EL (cell line): Measurements from ENCODE around the gene PDCL2.

Experiments
- DNase-seq: peaks from one replicate; pipeline ENCODE4 v3.0.0-alpha.2; 2016

Gene PDCL2

DNA sequence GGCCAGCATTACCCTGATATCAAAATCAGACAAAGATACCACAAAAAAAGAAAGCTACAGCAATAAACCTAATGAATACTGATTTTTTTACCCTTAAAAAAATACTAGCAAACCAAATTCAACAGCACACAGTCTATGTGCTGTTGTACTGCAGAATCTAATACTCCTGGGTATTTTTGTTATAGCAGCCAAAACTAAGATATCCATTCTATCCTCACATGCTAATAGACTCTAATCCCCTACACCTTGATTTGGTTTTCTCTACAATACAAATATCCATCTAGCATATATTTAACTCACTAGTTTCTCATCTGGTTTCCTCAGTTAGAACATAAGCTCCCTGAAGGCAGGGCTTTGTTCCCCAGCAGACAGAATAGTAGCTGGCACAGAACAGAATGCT lies 57.7 kb downstream of the PDCL2 start:
- no peak for DNase-seq

DNA sequence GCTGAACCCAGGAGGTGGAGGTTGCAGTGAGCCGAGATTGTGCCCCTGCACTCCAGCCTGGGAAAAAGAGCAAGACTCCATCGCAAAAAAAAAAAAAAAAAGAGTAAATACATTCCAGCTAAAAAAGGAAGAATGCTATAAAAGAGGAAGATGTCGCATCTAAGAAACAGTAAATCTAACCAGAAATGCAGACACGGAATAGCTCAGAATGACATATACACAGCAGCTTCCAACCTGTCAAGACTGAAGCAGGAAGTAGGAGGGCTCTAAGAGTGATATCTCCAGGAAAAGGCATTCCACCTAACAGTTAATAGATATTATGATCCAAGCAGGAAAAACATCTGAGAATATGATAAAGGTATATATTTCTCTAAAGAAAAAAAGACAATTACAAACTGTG lies 61.4 kb downstream of the PDCL2 start:
- no peak for DNase-seq

DNA sequence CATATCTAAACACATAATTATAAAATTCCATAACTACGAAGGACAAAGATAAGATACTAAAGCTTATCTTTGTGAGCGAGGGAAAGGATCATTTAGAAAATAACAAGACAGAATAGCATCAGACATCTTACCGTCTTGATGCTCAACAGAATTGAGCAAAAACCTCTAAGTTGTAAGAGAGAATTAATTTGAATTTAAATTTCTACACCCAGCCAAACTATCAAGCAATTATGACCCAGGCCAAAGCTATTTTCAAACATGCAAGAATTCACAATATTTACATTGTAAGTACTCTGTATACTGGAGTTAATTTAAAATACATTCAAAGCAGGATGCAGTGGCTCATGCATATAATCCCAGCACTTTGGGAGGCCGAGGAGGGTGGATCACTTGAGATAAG lies 61.9 kb downstream of the PDCL2 start:
- no peak for DNase-seq

DNA sequence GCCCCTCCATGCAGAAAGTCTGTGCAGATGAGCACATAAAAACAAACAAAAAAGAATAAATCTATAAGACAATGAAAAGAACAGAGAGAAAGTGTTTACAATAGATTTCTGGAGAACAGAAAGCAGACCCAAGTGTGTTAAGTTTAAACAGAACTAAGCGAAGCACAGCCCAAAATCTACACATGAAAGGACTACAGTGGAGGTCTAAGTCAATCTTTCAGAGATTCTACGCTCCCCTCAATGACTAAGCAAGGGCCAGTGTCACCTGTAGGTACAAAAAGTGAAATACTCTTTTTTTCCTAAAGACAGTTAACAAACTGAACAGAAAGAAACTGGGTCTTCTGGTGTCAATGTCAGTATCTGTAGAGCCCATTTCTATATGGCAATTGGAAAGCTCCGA lies 63.6 kb downstream of the PDCL2 start:
- no peak for DNase-seq

DNA sequence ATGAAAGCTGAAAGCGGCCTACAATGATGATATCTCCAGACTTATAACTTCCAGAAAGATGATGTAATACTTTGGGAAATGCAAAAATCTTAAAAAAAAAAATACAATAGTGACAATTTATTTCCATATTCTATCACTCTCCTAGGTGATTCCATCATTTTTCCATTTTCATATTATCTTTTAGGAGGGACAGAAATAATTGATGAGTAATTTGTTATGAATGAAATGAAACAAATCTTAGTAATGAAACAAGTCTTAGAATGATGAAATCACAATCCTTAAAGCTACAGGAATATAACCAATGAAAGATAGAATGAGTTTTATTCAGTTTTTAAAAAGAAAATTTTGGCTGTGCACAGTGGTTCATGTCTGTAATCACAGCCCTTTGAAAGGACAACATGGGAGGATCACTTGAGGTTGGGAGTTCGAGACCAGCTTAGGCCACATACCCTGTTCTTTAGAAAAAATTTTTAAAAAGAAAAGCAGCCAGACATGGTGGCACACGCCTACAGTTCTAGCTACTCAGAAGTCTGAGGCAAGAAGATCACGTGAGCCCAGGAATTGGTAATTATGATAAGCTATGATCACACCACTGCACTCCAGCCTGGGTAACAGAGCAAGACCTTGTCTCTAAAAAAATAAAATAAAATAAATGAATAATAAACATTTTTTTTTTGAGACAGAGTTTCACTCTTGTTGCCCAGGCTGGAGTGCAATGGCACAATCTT lies 67.0 kb downstream of the PDCL2 start:
- DNase-seq = no peak

DNA sequence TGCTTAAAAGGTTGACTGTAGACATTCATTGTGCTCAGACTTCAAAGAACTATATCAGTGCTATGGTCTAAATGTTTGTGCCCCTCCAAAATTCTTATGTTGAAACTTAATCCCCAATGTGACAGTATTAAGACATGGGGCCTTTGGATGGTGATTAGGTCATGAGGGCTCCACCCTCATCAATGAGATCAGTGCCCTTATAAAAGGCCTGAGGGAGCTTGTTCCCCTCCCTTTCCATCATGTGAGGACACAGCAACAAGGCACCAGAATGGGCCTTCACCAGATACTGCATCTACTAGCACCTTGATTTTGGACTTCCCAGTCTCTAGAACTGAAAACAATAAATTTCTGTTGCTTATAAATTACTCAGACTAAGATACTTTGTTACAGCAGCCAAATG lies 73.6 kb downstream of the PDCL2 start:
- DNase-seq = no peak

DNA sequence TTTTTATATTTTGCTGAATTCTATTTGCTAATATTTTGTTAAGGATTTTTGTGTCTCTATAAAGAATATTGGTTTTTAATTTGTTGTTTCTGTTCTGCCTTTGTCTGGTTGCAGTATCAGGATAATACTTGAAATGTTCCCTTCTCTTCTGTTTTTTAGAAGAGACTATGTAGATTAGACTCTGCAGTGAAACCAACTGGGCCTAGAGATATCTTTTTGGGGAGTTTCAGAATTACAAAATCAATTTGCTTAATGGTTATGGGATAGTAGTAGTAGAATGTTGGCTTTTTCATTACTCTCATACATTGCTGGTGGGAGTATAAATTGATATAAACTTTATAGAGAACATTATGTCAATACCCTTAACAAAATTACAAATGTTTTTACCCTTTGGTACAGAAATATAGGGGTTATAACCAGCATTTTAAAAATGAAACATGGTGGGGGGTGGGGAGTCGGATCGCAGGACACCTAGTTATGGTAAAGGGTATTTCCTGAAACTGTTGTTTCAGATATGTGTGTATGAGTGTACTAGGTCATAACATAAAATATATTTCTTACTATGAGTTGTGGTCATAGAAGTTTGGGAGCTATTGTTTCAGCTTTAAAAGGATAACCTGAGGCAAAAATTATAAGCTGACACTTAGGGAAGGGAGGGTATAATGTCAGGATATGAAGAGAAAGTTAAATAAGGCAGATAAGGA lies 74.4 kb downstream of the PDCL2 start:
- no peak for DNase-seq

DNA sequence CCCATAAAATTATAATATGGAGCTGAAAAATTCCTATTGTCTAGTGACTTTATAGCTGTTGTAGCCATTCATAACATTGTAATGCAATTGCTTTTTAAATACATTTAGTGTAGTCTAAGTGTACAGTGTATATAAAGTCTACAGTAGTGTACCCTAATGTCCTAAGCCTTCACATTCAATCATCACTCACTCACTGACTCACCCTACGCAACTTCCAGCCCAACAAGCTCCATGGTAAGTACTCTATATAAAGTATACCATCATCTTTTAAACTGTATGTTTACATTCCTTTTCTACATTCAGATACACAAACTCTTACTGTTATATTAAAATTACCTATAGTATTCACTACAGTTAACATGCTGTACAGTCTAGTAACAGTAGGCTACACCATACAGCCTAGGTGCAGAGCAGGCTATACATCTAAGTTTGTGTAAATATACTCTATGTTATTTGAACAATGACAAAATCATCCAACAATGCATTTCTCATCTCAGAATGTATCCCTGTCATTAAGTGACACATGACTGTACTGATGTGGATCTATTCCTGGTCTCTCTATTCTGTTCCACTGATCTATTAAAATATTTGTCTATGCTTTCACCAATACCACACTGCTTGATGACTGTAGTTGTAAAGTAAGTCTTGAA lies 79.0 kb downstream of the PDCL2 start:
- DNase-seq = no peak

DNA sequence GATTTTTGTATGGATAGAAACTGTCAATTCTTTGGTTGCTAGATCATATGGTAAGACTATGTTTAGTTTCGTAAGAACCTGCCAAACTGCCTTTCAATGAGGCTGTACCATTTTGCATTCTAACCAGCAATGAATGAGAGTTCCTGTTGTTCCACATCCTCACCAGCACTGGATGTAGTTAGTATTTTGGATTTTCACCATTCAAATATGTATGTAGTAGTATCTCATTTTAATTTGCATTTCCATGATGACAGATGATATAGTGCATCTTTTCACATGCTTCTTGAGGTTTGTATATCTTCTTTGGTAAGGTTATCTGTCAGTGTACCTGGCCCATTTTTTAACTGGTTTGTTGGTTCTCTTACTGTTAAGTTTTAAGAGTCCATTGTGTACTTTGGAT lies 80.0 kb downstream of the PDCL2 start:
- no peak for DNase-seq

DNA sequence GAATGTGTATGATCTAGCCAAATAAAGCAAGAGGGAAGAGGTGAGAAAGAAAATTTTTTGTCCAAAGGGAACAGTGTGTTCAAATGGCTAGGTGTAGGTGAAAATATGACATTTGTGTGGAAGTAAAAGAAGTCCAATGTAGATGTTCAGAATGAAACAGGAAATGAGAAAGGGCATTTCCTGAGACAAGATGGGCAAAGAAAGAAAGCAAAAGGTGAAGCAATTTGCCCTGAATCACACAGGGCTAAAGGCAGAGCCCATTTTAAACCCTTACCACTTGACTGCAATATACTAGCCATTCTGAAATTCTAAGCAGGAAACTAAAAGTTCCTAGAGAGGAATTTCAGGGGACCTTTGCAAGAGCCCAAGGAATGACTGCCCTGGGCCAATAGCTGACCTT lies 81.4 kb downstream of the PDCL2 start:
- DNase-seq = no peak

DNA sequence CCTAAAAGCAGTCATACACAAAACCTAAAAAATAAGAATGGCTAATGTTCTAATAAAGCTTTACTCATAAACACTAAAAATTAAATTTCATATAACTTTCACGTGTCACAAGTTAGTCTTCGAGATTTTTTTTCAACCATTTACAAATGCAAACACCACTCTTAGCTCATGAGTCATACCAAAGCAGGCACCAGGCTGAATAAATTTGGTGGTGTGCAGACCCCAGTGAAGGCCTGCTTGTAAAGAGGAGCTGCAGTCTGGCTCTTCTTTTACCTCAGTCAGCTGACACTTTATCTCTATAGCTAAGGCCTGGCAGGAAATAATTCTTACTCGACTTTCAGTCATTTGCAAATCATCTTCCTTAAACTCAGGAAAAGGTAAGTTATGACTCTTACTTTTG lies 82.8 kb downstream of the PDCL2 start:
- peak; percentile 5 for DNase-seq

DNA sequence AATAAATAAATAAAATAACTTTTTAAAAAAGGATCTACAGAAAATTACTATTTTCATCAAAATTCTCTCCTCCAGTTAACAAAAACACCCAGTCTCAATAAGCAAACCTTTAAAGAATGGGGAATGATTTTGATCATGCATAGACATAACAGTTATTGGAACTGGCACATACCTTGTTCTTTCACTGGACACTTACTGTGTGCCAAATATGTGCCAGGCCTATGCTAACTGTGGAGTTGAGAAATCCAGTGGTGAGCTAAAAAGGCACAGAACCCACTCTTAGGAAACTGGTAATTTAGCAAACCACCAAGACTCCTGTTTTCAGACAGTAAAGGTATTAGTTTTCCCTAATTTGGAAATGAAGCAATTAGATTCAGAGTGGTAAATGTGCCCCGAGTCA lies 84.4 kb downstream of the PDCL2 start:
- no peak for DNase-seq
